Activated T-helper 17 cell treated with anti-CD3 and anti-CD28 coated beads, Interleukin-2, amount 50 U/mL, for 72 hours (primary cell): ENCODE results near the gene CCZ1B. TPM values are rescaled to one million over a fixed set of nuclear protein-coding genes. Genes with fewer than 3 reads are reported as not detected.
"Not testable (repeated sequence)": the region's sequence is repeated elsewhere in the genome, so short reads cannot be mapped to it uniquely, and the experiment has no call there.

Experiments
- ATAC-seq: fragments of 150-1000 bp; cut with Tn5 transposase; replicated peaks from 2 replicates; pipeline ENCODE4 v1.10.0; 2021; ENCODE audit warnings: mild to moderate bottlenecking, moderate library complexity
- H3K27ac Mint-ChIP-seq: one replicate; pipeline ENCODE4 v1.8.0; 2022; ENCODE audit warnings: mixed read lengths
- H3K27me3 Mint-ChIP-seq: one replicate; pipeline ENCODE4 v1.8.0; 2022; ENCODE audit warnings: mixed read lengths
- H3K36me3 Mint-ChIP-seq: one replicate; pipeline ENCODE4 v1.8.0; 2022; ENCODE audit warnings: low read depth, mild to moderate bottlenecking, mixed read lengths
- H3K4me1 Mint-ChIP-seq: one replicate; pipeline ENCODE4 v1.8.0; 2022; ENCODE audit warnings: mixed read lengths
- H3K4me3 Mint-ChIP-seq: one replicate; pipeline ENCODE4 v1.8.0; 2022; ENCODE audit warnings: mild to moderate bottlenecking, mixed read lengths
- H3K9me3 Mint-ChIP-seq: one replicate; pipeline ENCODE4 v1.8.0; 2022; ENCODE audit warnings: mixed read lengths
- total RNA-seq, 2 donors: library from RNA; stranded (reverse); gene quantifications; one replicate each; pipeline ENCODE4 v1.2.3, GENCODE V29; 2022

Gene CCZ1B
- total RNA-seq = 10 to 100 TPM; 50.7 to 71.6 TPM

- Mint-ChIP-seq H3K27ac (peak within 1 kb of the TSS; percentile 77), H3K4me3 (peak within 1 kb of the TSS; percentile 79), H3K36me3 (peaks cover 19% of the 10 kb centered on the region)
- not testable (repeated sequence) for H3K4me1 Mint-ChIP-seq, H3K9me3 Mint-ChIP-seq, H3K27me3 Mint-ChIP-seq
- peak; percentile 98 for ATAC-seq
Observed at GRCh38 chr7:6826151-6826550, at the start of gene CCZ1B. TSS of gene CCZ1B (minus strand) at chr7:6826275. CDS start at chr7:6826197, 78 bp downstream.

- H3K4me3 Mint-ChIP-seq, ATAC-seq, H3K36me3 Mint-ChIP-seq, H3K27ac Mint-ChIP-seq, H3K4me1 Mint-ChIP-seq, H3K9me3 Mint-ChIP-seq: not testable (repeated sequence)
- peaks cover 11% of the 10 kb centered on the region for H3K27me3 Mint-ChIP-seq
Observed at GRCh38 chr7:6875022-6875421, 48.9 kb upstream of the CCZ1B start.

DNA sequence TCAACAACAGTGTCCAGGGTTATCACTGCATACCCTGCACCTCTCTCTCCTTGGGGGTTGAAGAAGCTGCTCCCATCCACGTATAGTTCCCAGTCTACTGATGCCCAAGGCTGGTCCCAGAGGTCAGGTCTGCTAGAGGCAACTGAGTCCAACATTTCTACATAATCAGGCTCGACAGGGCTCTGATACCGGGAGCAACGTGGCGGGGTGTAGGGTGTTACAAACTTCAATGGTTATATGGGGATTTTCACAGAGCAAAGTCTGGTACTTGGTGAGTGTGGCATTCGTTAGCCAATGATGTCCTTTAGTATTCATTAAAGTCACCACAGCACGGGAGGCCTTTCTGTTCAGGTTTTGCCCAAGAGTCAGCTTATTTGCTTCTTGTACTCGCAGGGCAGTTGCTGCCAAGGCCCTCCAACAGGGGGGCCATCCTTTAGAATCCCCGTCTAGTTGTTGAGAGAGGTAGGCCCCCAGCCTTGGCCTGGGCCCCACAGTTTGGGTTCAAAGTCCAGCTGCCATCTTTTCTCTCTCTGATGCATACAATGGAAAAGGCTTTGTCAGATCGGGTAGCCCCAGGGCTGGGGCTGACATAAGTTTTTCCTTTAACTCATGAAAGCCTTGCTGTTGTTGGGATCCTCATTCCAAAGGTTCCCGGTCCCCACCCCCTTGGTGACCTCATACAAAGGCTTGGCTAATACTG is 46.3 kb upstream of the CCZ1B start:
- H3K4me1 Mint-ChIP-seq, H3K27me3 Mint-ChIP-seq, H3K36me3 Mint-ChIP-seq, ATAC-seq, H3K27ac Mint-ChIP-seq, H3K4me3 Mint-ChIP-seq, H3K9me3 Mint-ChIP-seq: not testable (repeated sequence)

GRCh38 chr7:6871421-6872144 is 45.5 kb upstream of the CCZ1B start:
- not testable (repeated sequence) for H3K27me3 Mint-ChIP-seq, H3K36me3 Mint-ChIP-seq, ATAC-seq, H3K4me3 Mint-ChIP-seq, H3K4me1 Mint-ChIP-seq, H3K27ac Mint-ChIP-seq, H3K9me3 Mint-ChIP-seq

DNA sequence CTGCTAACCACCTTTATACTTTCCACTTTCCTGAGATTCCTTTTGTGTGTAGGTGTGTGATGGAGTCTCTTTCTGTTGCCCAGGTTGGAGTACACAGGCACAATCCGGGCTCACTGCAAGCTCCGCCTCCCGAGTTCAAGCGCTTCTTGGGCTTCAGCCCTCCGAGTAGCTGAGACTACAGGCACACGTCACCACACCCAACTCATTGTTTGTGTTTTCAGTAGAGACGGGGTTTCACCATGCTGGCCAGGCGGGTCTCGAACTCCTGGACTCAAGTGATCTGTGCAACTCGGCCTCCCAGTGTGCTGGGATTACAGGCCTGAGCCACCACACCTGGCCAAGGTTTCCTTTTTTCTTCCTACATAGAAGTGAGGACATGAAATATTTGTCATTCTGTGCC is 38.7 kb upstream of the CCZ1B start:
- ATAC-seq, H3K27ac Mint-ChIP-seq, H3K4me1 Mint-ChIP-seq, H3K27me3 Mint-ChIP-seq, H3K36me3 Mint-ChIP-seq, H3K4me3 Mint-ChIP-seq, H3K9me3 Mint-ChIP-seq: not testable (repeated sequence)

GRCh38 chr7:6864188-6864587 is 38.1 kb upstream of the CCZ1B start:
- not testable (repeated sequence) for H3K4me3 Mint-ChIP-seq, H3K36me3 Mint-ChIP-seq, ATAC-seq, H3K27me3 Mint-ChIP-seq, H3K27ac Mint-ChIP-seq, H3K9me3 Mint-ChIP-seq, H3K4me1 Mint-ChIP-seq

GRCh38 chr7:6862876-6863275 is 36.8 kb upstream of the CCZ1B start:
- not testable (repeated sequence) for H3K4me1 Mint-ChIP-seq, ATAC-seq, H3K27ac Mint-ChIP-seq

GRCh38 chr7:6857721-6858314 is 31.7 kb upstream of the CCZ1B start:
- H3K27ac Mint-ChIP-seq, ATAC-seq, H3K4me1 Mint-ChIP-seq, H3K36me3 Mint-ChIP-seq, H3K4me3 Mint-ChIP-seq, H3K27me3 Mint-ChIP-seq, H3K9me3 Mint-ChIP-seq: not testable (repeated sequence)

More at GRCh38 chr7:6862876-6863275, 36.8 kb upstream of the CCZ1B start:
- not testable (repeated sequence) for H3K9me3 Mint-ChIP-seq, H3K36me3 Mint-ChIP-seq, H3K4me3 Mint-ChIP-seq, H3K27me3 Mint-ChIP-seq

DNA sequence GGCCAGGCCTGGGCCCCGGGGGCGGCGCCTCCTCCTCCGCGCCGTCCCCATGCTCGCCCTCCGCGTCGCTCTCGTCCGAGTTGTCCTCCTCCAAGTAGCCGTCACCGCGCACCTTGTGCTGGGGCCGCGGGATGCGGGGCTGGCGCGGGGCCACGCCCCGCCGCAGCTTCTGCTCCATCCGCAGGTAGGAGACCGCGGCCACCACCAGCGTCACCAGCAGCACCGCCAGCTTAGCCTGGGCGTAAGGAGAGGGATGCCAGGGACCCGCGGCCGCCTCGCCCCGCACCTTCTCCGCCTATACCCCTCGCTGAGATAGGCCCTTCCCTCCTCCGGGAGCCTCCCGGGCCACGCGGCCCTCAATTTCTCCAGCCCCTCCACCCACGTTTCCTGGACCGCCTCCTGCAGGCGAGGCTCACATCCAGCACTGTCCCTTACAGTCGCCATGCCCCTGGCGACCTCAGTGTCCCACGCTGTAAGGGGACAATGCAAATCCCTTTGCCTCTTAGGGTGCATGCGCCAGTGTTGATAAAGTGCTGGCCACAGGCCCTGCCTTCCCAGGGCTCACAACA is 29.6 kb upstream of the CCZ1B start:
- not testable (repeated sequence) for H3K36me3 Mint-ChIP-seq, H3K4me1 Mint-ChIP-seq, H3K27me3 Mint-ChIP-seq, H3K27ac Mint-ChIP-seq, ATAC-seq, H3K9me3 Mint-ChIP-seq
- H3K4me3 Mint-ChIP-seq = peak overlapping the region; percentile 72

DNA sequence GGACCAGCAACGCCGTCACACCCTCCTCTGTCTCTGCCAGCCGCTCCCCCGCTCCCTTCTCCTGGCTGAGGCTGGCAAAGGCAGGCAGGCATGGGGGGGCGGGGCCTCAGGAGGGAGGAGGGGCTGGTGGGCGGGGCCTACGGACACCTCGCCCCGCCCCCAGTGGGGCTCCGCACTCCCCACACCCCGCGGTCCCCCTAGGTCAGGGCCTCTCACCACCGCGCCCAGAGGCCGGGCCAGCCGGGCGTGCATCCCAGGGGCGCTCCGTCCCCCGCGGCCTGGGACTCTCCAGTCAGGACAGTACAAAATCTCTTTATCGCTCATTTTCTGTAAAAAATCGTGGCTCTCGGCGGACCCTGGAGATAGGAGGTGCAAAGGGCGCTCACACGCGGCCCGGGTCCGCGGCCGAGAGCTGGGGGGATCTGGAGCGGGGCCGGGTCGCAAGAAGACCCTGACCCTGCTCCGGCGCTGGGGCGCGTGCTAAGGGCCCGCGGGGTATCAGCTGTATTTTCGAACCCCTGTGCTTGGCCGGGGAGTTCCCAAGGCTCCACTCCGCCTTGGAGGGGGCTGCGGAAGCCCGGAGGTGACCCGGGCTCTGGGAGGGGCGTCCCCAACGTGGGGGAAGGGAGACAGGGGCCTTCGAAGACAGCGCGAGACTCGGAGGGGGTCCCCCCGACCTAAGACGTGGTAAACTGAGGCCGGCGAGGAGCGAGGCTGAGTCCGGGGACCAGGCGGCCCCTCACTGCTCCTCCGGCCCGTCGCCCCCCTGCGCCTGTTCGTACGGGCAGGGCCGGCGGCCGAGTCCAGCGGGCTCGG is 28.9 kb upstream of the CCZ1B start:
- not testable (repeated sequence) for H3K36me3 Mint-ChIP-seq, ATAC-seq

GRCh38 chr7:6853681-6854080 is 27.6 kb upstream of the CCZ1B start:
- not testable (repeated sequence) for ATAC-seq, H3K27ac Mint-ChIP-seq, H3K9me3 Mint-ChIP-seq, H3K36me3 Mint-ChIP-seq, H3K4me1 Mint-ChIP-seq, H3K27me3 Mint-ChIP-seq
- H3K4me3 Mint-ChIP-seq = peak overlapping the region; percentile 56

More for the DNA sequence above, 28.9 kb upstream of the CCZ1B start:
- peak overlapping the region; percentile 70 for H3K4me3 Mint-ChIP-seq
- H3K27ac Mint-ChIP-seq, H3K27me3 Mint-ChIP-seq, H3K9me3 Mint-ChIP-seq, H3K4me1 Mint-ChIP-seq: not testable (repeated sequence)

DNA sequence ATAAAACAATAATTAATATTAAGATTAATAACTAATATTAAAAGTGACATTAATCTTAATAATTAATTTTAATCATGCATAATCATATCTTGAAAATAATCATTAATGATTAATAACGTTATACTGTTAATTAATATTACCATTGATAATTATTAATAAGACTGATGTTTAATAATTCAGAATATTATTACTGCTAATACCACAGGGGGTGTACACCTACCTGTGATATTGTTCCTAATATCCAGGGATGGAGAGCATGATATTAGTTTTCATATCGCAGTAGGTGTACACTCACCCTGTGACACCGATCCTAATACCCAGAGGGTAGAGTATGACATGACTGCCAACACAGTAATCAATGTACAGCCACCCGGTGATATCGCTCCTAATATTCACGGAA is 23.1 kb upstream of the CCZ1B start:
- H3K36me3 Mint-ChIP-seq, ATAC-seq, H3K27me3 Mint-ChIP-seq, H3K27ac Mint-ChIP-seq, H3K4me1 Mint-ChIP-seq, H3K4me3 Mint-ChIP-seq, H3K9me3 Mint-ChIP-seq: not testable (repeated sequence)

DNA sequence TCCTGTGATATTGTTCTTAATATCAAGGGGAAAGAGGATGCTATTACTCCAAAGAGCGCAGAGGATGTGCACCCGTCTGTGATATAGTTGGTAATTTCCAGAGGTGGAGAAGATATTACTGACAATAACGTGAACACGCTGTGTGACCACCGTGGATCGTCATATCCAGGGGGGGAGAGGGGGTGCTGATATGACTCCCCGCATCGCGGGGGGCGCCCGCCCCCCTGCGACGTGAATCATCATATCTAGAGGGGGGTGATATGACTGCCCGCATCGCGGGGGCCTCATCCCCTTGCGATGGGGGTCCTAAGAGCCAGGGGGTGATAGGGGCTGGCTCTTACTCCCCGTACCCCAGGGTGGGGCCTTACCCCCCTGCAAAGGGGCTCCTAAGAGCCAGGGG is 21.7 kb upstream of the CCZ1B start:
- ATAC-seq, H3K27me3 Mint-ChIP-seq, H3K4me3 Mint-ChIP-seq, H3K27ac Mint-ChIP-seq, H3K9me3 Mint-ChIP-seq, H3K36me3 Mint-ChIP-seq, H3K4me1 Mint-ChIP-seq: not testable (repeated sequence)

- not testable (repeated sequence) for ATAC-seq, H3K9me3 Mint-ChIP-seq, H3K4me3 Mint-ChIP-seq, H3K27ac Mint-ChIP-seq, H3K4me1 Mint-ChIP-seq, H3K27me3 Mint-ChIP-seq, H3K36me3 Mint-ChIP-seq
Observed at GRCh38 chr7:6845971-6846449, 19.9 kb upstream of the CCZ1B start.
